DND-41 (cell line): ENCODE data around the gene PRTN3.

ENCODE experiments used
- ATAC-seq: fragments of 200-7000 bp; cut with Tn5 transposase; 3 replicates; pipeline ENCODE4 v1.9.1; 2021; ENCODE audit warnings: low read depth; ENCODE audit not compliant: insufficient read depth
- DNase-seq: peaks from one replicate; pipeline ENCODE4 v3.0.0-alpha.2; 2020
- H2AFZ ChIP-seq: 2 replicates; pipeline ENCODE4 v1.6.0; 2012; ENCODE audit warnings: low read depth, low read length
- H3K27ac ChIP-seq: 2 replicates; pipeline ENCODE4 v1.5.1; 2012; ENCODE audit warnings: low read length, inconsistent platforms
- H3K27me3 ChIP-seq: fragments of 200-600 bp; sonication (generic); 2 replicates; pipeline ENCODE4 v1.6.0; 2012; ENCODE audit warnings: low read length, mild to moderate bottlenecking, inconsistent platforms; ENCODE audit not compliant: insufficient read depth, poor library complexity
- H3K36me3 ChIP-seq: 2 replicates; pipeline ENCODE4 v1.5.1; 2012; ENCODE audit warnings: low read length, inconsistent platforms; ENCODE audit not compliant: insufficient read depth
- H3K4me1 ChIP-seq: 2 replicates; pipeline ENCODE4 v1.5.1; 2012; ENCODE audit warnings: mild to moderate bottlenecking, low read length; ENCODE audit not compliant: insufficient read depth
- H3K4me2 ChIP-seq: 2 replicates; pipeline ENCODE4 v1.6.0; 2012; ENCODE audit warnings: mild to moderate bottlenecking, moderate library complexity, low read length, inconsistent platforms; ENCODE audit not compliant: insufficient read depth
- H3K4me3 ChIP-seq, 2 experiments: fragments of 200-600 bp in 1 of 2; shearing (Covaris generic) in 1 of 2; 2 replicates each; pipeline ENCODE4 v1.5.1; 2012 to 2016; ENCODE audit warnings: inconsistent platforms in 2 of 2, low read length in 2 of 2, mild to moderate bottlenecking in 2 of 2, low read depth in 1 of 2, moderate library complexity in 1 of 2
- H3K79me2 ChIP-seq: 2 replicates; pipeline ENCODE4 v1.6.0; 2012; ENCODE audit warnings: low read length, inconsistent platforms; ENCODE audit not compliant: insufficient read depth
- H3K9ac ChIP-seq: 2 replicates; pipeline ENCODE4 v1.6.0; 2012; ENCODE audit warnings: low read depth, mild to moderate bottlenecking, inconsistent platforms, low read length, moderate library complexity
- H3K9me3 ChIP-seq: 2 replicates; pipeline ENCODE4 v1.5.1; 2012; ENCODE audit warnings: low read length, moderate library complexity, mild to moderate bottlenecking, inconsistent platforms; ENCODE audit not compliant: insufficient read depth, severe bottlenecking
- H4K20me1 ChIP-seq: 2 replicates; pipeline ENCODE4 v1.6.0; 2012; ENCODE audit warnings: low read length; ENCODE audit not compliant: insufficient read depth
- CTCF ChIP-seq: IDR thresholded peaks from 2 replicates; pipeline ENCODE4 v1.5.1; 2012; ENCODE audit warnings: borderline replicate concordance, low read length, moderate library complexity, mild to moderate bottlenecking; ENCODE audit not compliant: poor library complexity, severe bottlenecking; ENCODE audit errors: extremely low read depth
- EZH2 ChIP-seq: IDR thresholded peaks from 3 replicates; pipeline ENCODE4 v1.6.1; 2012; ENCODE audit warnings: borderline replicate concordance, low read depth, mild to moderate bottlenecking, moderate library complexity, low read length, inconsistent platforms; ENCODE audit not compliant: severe bottlenecking

PRTN3 gene

GRCh38 chr19:862581-863314 is 21.9 kb downstream of the PRTN3 start:
- Histone ChIP-seq H3K4me2 (no peak overlapping the region; the same call in 1 of the 2 replicates), H3K79me2 (no peaks in the 10 kb centered on the region), H3K27me3 (no peaks in the 10 kb centered on the region), H3K9me3 (no peaks in the 10 kb centered on the region), H3K9ac (no peak overlapping the region), H3K4me3 (no peak overlapping the region), H3K27ac (no peak overlapping the region), H4K20me1 (peaks cover 3% of the 10 kb centered on the region; the same call in 1 of the 2 replicates), H3K36me3 (peaks cover 6% of the 10 kb centered on the region), H3K4me1 (peaks cover 3% of the 10 kb centered on the region), H2AFZ (no peak overlapping the region)
- TF ChIP-seq EZH2 = no peak
- no peak for TF ChIP-seq CTCF
- ATAC-seq (peak; percentile 34), DNase-seq (peak; percentile 60)

GRCh38 chr19:863315-863620 is 22.5 kb downstream of the PRTN3 start:
- TF ChIP-seq CTCF (no peak), EZH2 (no peak)
- ATAC-seq = no peak
- peak overlapping the region; percentile 26; the same call in 1 of the 2 replicates for H3K4me2 ChIP-seq

GRCh38 chr19:866769-867300 is 26.0 kb downstream of the PRTN3 start:
- ATAC-seq (no peak), DNase-seq (no peak)
- TF ChIP-seq CTCF = no peak
- TF ChIP-seq EZH2 = no peak
- Histone ChIP-seq H2AFZ (no peak overlapping the region), H3K79me2 (no peaks in the 10 kb centered on the region), H3K9ac (no peak overlapping the region), H3K36me3 (peaks cover 41% of the 10 kb centered on the region), H3K4me1 (peaks cover 3% of the 10 kb centered on the region), H3K27ac (no peak overlapping the region), H4K20me1 (peaks cover 4% of the 10 kb centered on the region; the same call in 1 of the 2 replicates), H3K9me3 (no peaks in the 10 kb centered on the region), H3K27me3 (no peaks in the 10 kb centered on the region), H3K4me3 (no peak overlapping the region), H3K4me2 (no peak overlapping the region)

More at GRCh38 chr19:863315-863620, 22.5 kb downstream of the PRTN3 start:
- H3K9me3 ChIP-seq = no peaks in the 10 kb centered on the region
- DNase-seq = no peak
- H3K4me3 ChIP-seq = no peak overlapping the region
- H4K20me1 ChIP-seq = peaks cover 3% of the 10 kb centered on the region; the same call in 1 of the 2 replicates
- peaks cover 11% of the 10 kb centered on the region for H3K36me3 ChIP-seq
- no peak overlapping the region for H3K9ac ChIP-seq
- no peak overlapping the region; the same call in 1 of the 2 replicates for H2AFZ ChIP-seq
- peaks cover 3% of the 10 kb centered on the region for H3K4me1 ChIP-seq
- H3K27me3 ChIP-seq = no peaks in the 10 kb centered on the region
- no peak overlapping the region for H3K27ac ChIP-seq
- no peaks in the 10 kb centered on the region for H3K79me2 ChIP-seq
